Measurements from ENCODE around the gene SMAD5.

Gene SMAD5

GRCh38 chr5:136128481-136128880 lies 4.2 kb upstream of the SMAD5 start:
- no peak for TF ChIP-seq JUND (IDR thresholded peaks at IDR 0.05; ENCODE audit: low read depth)
- in situ Hi-C loops (cut with HindIII; ENCODE audit: low pct_unique_long_range_greater_than_20kb, low sequenced_read_pairs), result no loop called here
- no peak for DNase-seq (ENCODE audit: low read depth in 1 of 2, low spot score in 1 of 2)

GRCh38 chr5:136129445-136129844 lies 3.2 kb upstream of the SMAD5 start:
- in situ Hi-C loops (cut with HindIII; ENCODE audit: low pct_unique_long_range_greater_than_20kb, low sequenced_read_pairs), result no loop called here
- no peak for DNase-seq (ENCODE audit: low read depth in 1 of 2, low spot score in 1 of 2)
- no peak for TF ChIP-seq JUND (IDR thresholded peaks at IDR 0.05; ENCODE audit: low read depth)

- in situ Hi-C loops (cut with HindIII; ENCODE audit: low pct_unique_long_range_greater_than_20kb, low sequenced_read_pairs), result no loop called here
- TF ChIP-seq JUND (IDR thresholded peaks at IDR 0.05; ENCODE audit: low read depth), result no peak
- DNase-seq (ENCODE audit: low read depth in 1 of 2, low spot score in 1 of 2), result no peak
Measured at GRCh38 chr5:136130581-136130980, 2.1 kb upstream of the SMAD5 start.

- peak in 1 of 2 experiments; percentile 11 for DNase-seq (ENCODE audit: low read depth in 1 of 2, low spot score in 1 of 2)
- TF ChIP-seq JUND (IDR thresholded peaks at IDR 0.05; ENCODE audit: low read depth), result no peak
- in situ Hi-C loops (cut with HindIII; ENCODE audit: low pct_unique_long_range_greater_than_20kb, low sequenced_read_pairs), result no loop called here
Measured at GRCh38 chr5:136132087-136132486, 558 bp upstream of the SMAD5 start.

- in situ Hi-C loops (cut with HindIII; ENCODE audit: low pct_unique_long_range_greater_than_20kb, low sequenced_read_pairs), result no loop called here
- no peak for TF ChIP-seq JUND (IDR thresholded peaks at IDR 0.05; ENCODE audit: low read depth)
- DNase-seq (ENCODE audit: low read depth in 1 of 2, low spot score in 1 of 2), result peak; percentile 37 to 51
Measured at GRCh38 chr5:136133222-136133921, 727 bp downstream of the SMAD5 start.

GRCh38 chr5:136133922-136134379 lies 1.3 kb downstream of the SMAD5 start:
- no peak for DNase-seq (ENCODE audit: low read depth in 1 of 2, low spot score in 1 of 2)
- no peak for TF ChIP-seq JUND (IDR thresholded peaks at IDR 0.05; ENCODE audit: low read depth)
- in situ Hi-C loops (cut with HindIII; ENCODE audit: low pct_unique_long_range_greater_than_20kb, low sequenced_read_pairs), result no loop called here

- in situ Hi-C loops (cut with HindIII; ENCODE audit: low pct_unique_long_range_greater_than_20kb, low sequenced_read_pairs), result no loop called here
- TF ChIP-seq JUND (IDR thresholded peaks at IDR 0.05; ENCODE audit: low read depth), result no peak
Measured at GRCh38 chr5:136134653-136135052, 2.0 kb downstream of the SMAD5 start.

GRCh38 chr5:136135536-136135935 lies 2.9 kb downstream of the SMAD5 start:
- DNase-seq (ENCODE audit: low read depth in 1 of 2, low spot score in 1 of 2), result no peak
- in situ Hi-C loops (cut with HindIII; ENCODE audit: low pct_unique_long_range_greater_than_20kb, low sequenced_read_pairs), result no loop called here
- no peak for TF ChIP-seq JUND (IDR thresholded peaks at IDR 0.05; ENCODE audit: low read depth)

More at GRCh38 chr5:136134653-136135052, 2.0 kb downstream of the SMAD5 start:
- no peak for DNase-seq (ENCODE audit: low read depth in 1 of 2, low spot score in 1 of 2)

GRCh38 chr5:136137497-136138220 lies 5.0 kb downstream of the SMAD5 start:
- TF ChIP-seq JUND (IDR thresholded peaks at IDR 0.05; ENCODE audit: low read depth), result no peak
- in situ Hi-C loops (cut with HindIII; ENCODE audit: low pct_unique_long_range_greater_than_20kb, low sequenced_read_pairs), result no loop called here

GRCh38 chr5:136141561-136141960 lies 8.9 kb downstream of the SMAD5 start:
- in situ Hi-C loops (cut with HindIII; ENCODE audit: low pct_unique_long_range_greater_than_20kb, low sequenced_read_pairs), result no loop called here
- TF ChIP-seq JUND (IDR thresholded peaks at IDR 0.05; ENCODE audit: low read depth), result no peak
- no peak for DNase-seq (ENCODE audit: low read depth in 1 of 2, low spot score in 1 of 2)

More at GRCh38 chr5:136137497-136138220, 5.0 kb downstream of the SMAD5 start:
- DNase-seq (ENCODE audit: low read depth in 1 of 2, low spot score in 1 of 2), result no peak

- no peak for TF ChIP-seq JUND (IDR thresholded peaks at IDR 0.05; ENCODE audit: low read depth)
- no peak for DNase-seq (ENCODE audit: low read depth in 1 of 2, low spot score in 1 of 2)
- in situ Hi-C loops (cut with HindIII; ENCODE audit: low pct_unique_long_range_greater_than_20kb, low sequenced_read_pairs), result no loop called here
Measured at GRCh38 chr5:136143312-136143711, 10.7 kb downstream of the SMAD5 start.

- in situ Hi-C loops (cut with HindIII; ENCODE audit: low pct_unique_long_range_greater_than_20kb, low sequenced_read_pairs), result no loop called here
- DNase-seq (ENCODE audit: low read depth in 1 of 2, low spot score in 1 of 2), result no peak
- no peak for TF ChIP-seq JUND (IDR thresholded peaks at IDR 0.05; ENCODE audit: low read depth)
Measured at GRCh38 chr5:136143763-136144162, 11.1 kb downstream of the SMAD5 start.

GRCh38 chr5:136145030-136145429 lies 12.4 kb downstream of the SMAD5 start:
- in situ Hi-C loops (cut with HindIII; ENCODE audit: low pct_unique_long_range_greater_than_20kb, low sequenced_read_pairs), result no loop called here
- no peak for DNase-seq (ENCODE audit: low read depth in 1 of 2, low spot score in 1 of 2)
- TF ChIP-seq JUND (IDR thresholded peaks at IDR 0.05; ENCODE audit: low read depth), result no peak

Data from T47D (cell line).